SK-N-SH treated with all-trans-retinoic acid at 6 μM for 48 hours (cell line): ENCODE measurements around the gene PICK1.

ENCODE experiments used
- ARNTL ChIP-seq: fragments of 450-650 bp; formaldehyde crosslinking; IDR thresholded peaks from 2 replicates; pipeline ENCODE4 v1.5.0; 2020; ENCODE audit warnings: low read depth, mild to moderate bottlenecking, moderate library complexity, borderline replicate concordance
- BACH2 ChIP-seq: fragments of 250-450 bp; sonication (Bioruptor Pico); IDR thresholded peaks from 2 replicates; pipeline ENCODE4 v1.9.0; 2021; ENCODE audit warnings: mild to moderate bottlenecking, borderline replicate concordance
- ESRRG ChIP-seq: fragments of 250-450 bp; sonication (Bioruptor Pico); IDR thresholded peaks from 2 replicates; pipeline ENCODE4 v1.6.1; 2021; ENCODE audit warnings: mild to moderate bottlenecking
- OSR1 ChIP-seq: fragments of 250-450 bp; sonication (Bioruptor Pico); IDR thresholded peaks from 2 replicates; pipeline ENCODE4 v1.8.0; 2022; ENCODE audit warnings: moderate library complexity, mild to moderate bottlenecking, inconsistent platforms
- PATZ1 ChIP-seq: fragments of 250-450 bp; sonication (Bioruptor Pico); IDR thresholded peaks from 2 replicates; pipeline ENCODE4 v1.8.0; 2020; ENCODE audit warnings: mild to moderate bottlenecking, moderate library complexity, borderline replicate concordance
- PPARA ChIP-seq: fragments of 250-450 bp; sonication (Bioruptor Pico); IDR thresholded peaks from 2 replicates; pipeline ENCODE4 v1.5.0; 2020; ENCODE audit warnings: mild to moderate bottlenecking, borderline replicate concordance
- RARB ChIP-seq: fragments of 250-450 bp; sonication (Bioruptor Pico); IDR thresholded peaks from 2 replicates; pipeline ENCODE4 v1.8.0; 2021; ENCODE audit warnings: mild to moderate bottlenecking, moderate library complexity
- SNAI2 ChIP-seq: fragments of 250-450 bp; sonication (Bioruptor Pico); IDR thresholded peaks from 2 replicates; pipeline ENCODE4 v1.5.0; 2020; ENCODE audit warnings: mild to moderate bottlenecking, moderate library complexity
- TCF4 ChIP-seq: fragments of 250-450 bp; sonication (Bioruptor Pico); IDR thresholded peaks from 2 replicates; pipeline ENCODE4 v1.8.0; 2021; ENCODE audit warnings: mild to moderate bottlenecking, moderate library complexity, borderline replicate concordance
- TOX ChIP-seq: fragments of 250-450 bp; sonication (Bioruptor Pico); IDR thresholded peaks from 2 replicates; pipeline ENCODE4 v1.8.0; 2021; ENCODE audit warnings: mild to moderate bottlenecking, moderate library complexity, borderline replicate concordance
- ZFP30 ChIP-seq: fragments of 450-650 bp; formaldehyde crosslinking; IDR thresholded peaks from 2 replicates; pipeline ENCODE4 v1.5.0; 2022; ENCODE audit warnings: mild to moderate bottlenecking, moderate library complexity
- ZNF70 ChIP-seq: fragments of 450-650 bp; formaldehyde crosslinking; IDR thresholded peaks from 2 replicates; pipeline ENCODE4 v1.5.0; 2020; ENCODE audit warnings: mild to moderate bottlenecking, moderate library complexity

- no peak for TF ChIP-seq ESRRG (CRISPR knock-in tag)
- TF ChIP-seq OSR1 (CRISPR knock-in tag): no peak
- TF ChIP-seq ZNF70 (CRISPR knock-in tag): no peak
- no peak for TF ChIP-seq SNAI2 (CRISPR knock-in tag)
- TF ChIP-seq PPARA: no peak
- no peak for TF ChIP-seq RARB (CRISPR knock-in tag)
- TF ChIP-seq ARNTL (CRISPR knock-in tag): no peak
- no peak for TF ChIP-seq TCF4 (CRISPR knock-in tag)
- TF ChIP-seq PATZ1 (CRISPR knock-in tag): no peak
- TF ChIP-seq TOX (CRISPR knock-in tag): no peak
- TF ChIP-seq BACH2: no peak
- TF ChIP-seq ZFP30 (CRISPR knock-in tag): no peak
Observed at GRCh38 chr22:38034278-38034882, 22.8 kb upstream of the PICK1 start.
